ENCODE results near the gene CTPS1. TPM values are rescaled to one million over a fixed set of nuclear protein-coding genes. Genes with fewer than 3 reads are reported as not detected.

CTPS1 gene, protein sequence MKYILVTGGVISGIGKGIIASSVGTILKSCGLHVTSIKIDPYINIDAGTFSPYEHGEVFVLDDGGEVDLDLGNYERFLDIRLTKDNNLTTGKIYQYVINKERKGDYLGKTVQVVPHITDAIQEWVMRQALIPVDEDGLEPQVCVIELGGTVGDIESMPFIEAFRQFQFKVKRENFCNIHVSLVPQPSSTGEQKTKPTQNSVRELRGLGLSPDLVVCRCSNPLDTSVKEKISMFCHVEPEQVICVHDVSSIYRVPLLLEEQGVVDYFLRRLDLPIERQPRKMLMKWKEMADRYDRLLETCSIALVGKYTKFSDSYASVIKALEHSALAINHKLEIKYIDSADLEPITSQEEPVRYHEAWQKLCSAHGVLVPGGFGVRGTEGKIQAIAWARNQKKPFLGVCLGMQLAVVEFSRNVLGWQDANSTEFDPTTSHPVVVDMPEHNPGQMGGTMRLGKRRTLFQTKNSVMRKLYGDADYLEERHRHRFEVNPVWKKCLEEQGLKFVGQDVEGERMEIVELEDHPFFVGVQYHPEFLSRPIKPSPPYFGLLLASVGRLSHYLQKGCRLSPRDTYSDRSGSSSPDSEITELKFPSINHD
- 73.4 and 89.0 TPM in 2 replicates for polyA plus RNA-seq (2014; cell fraction: cytosol; rRNA removed)
- polyA plus RNA-seq (2014; cell fraction: nucleus; rRNA removed): 104 and 179 TPM in 2 replicates

- peak; percentile 91 for DNase-seq (ENCODE audit: low spot score)
These were observed at the start of gene CTPS1 for GRCh38 chr1:40979241-40980067. Gene CTPS1 (plus strand): TSS chr1:40979696. CDS start chr1:40983291, 3,595 bp downstream.

GRCh38 chr1:40930174-40930964 is 49.1 kb upstream of the CTPS1 start:
- DNase-seq (ENCODE audit: low spot score): no peak

DNA sequence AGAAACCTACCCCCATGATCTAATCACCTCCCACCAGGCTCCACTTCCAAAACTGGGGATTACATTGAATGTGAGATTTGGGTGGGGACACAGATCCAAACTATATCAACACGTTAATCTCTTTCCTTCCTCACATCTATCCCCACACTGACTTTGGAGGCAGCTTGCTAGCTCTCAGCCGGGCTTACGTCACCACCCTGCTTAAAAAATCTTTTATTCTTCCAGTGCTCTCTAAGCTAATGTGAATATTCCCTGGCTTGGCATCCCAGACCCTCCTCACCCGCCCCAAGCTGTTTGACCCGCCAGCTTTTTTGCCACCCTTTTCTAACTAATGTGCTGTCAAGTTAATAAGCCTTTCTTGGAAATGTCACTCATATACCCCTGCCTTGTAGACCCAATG is 47.9 kb upstream of the CTPS1 start:
- no peak for DNase-seq (ENCODE audit: low spot score)

GRCh38 chr1:40932006-40932405 is 47.5 kb upstream of the CTPS1 start:
- no peak for DNase-seq (ENCODE audit: low spot score)

DNA sequence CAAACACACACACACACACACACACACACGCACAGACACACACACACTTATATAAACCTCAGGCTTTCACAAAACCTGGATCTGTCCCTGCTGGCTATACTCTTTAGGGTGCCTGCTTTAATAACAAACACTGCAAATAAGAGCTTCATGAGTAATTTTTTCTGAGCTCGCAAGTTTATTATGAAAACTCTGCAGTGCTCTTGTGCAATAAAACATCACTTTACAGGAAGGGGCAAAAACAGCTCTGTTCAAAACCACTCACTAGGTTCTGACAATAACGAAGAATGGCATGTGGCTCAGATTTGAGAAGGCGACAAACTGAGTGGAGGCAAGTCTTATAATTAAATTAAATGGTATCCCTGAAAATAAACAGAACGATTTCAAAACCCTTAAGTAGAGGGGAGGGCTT is 42.6 kb upstream of the CTPS1 start:
- peak; percentile 88 for DNase-seq (ENCODE audit: low spot score)

DNA sequence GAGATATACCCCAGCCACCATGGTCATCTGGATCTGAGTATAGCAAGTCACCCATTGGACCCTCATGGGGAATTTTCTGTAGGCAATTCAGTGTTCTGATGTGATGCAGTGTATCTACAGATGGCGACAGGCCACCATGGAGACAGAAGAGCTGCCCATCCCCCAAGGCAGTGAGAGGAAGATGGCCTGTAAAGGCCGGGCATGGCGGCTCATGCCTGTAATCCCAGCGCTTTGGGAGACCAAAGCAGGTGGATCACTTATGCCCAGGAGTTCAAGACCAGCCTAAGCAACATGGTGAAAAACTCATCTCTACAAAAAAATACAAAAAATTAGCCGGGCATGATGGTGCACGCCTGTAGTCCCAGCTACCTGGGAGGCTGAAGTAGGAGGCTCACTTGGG is 41.1 kb upstream of the CTPS1 start:
- DNase-seq (ENCODE audit: low spot score): no peak

- DNase-seq (ENCODE audit: low spot score): no peak
These were observed 40.0 kb upstream of the CTPS1 start for GRCh38 chr1:40939320-40940059.

DNA sequence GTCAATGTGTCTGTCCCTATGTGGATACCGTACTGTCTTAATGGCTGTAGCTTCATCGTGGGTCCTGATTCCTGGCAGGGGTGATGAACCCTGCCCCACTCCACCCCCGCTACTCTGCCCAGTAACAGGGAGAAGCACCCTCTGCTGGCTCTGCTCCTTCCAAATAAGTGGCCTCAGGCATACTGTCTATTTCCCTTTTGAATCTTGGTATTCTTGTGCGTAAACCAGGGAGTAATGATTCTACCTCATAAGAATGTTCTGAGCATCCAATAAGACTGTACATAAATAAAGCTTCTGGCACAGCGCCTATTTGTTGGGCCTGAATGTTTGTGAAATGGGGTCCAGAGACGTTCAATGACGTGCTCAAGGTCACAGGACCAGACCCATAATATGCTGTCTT is 35.2 kb upstream of the CTPS1 start:
- DNase-seq (ENCODE audit: low spot score): no peak

DNA sequence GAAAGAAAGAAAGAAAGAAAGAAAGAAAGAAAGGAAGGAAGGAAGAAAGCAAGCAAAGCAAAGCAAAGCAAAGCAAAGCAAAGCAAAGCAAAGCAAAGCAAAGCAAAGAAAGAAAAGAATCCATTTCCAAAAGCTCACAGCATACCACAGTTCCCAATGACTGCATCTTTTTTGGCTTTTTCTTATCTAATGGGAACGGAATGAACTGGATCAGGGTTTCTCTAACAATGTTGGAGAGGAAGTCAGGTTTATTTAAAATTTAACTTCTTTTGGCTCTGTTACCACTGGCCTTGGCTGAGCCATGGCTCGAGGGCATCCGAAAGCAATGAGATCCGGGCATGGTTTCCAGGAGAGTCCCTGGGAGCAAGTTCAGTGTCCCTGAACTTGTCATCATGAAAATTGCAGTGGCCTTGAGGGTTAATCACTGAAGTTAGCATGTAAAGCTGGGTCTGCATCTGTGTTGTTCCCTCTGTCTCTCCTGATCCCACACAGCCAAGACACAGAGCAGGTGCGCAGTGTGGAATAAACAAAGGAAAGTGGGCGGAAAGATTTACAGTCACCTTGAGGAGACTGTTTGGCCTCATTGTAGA is 34.6 kb upstream of the CTPS1 start:
- DNase-seq (ENCODE audit: low spot score): no peak

GRCh38 chr1:40945491-40945973 is 34.0 kb upstream of the CTPS1 start:
- no peak for DNase-seq (ENCODE audit: low spot score)

GRCh38 chr1:40948741-40949443 is 30.6 kb upstream of the CTPS1 start:
- peak; percentile 72 for DNase-seq (ENCODE audit: low spot score)

- no peak for DNase-seq (ENCODE audit: low spot score)
These were observed 29.9 kb upstream of the CTPS1 start for GRCh38 chr1:40949563-40949962.

DNA sequence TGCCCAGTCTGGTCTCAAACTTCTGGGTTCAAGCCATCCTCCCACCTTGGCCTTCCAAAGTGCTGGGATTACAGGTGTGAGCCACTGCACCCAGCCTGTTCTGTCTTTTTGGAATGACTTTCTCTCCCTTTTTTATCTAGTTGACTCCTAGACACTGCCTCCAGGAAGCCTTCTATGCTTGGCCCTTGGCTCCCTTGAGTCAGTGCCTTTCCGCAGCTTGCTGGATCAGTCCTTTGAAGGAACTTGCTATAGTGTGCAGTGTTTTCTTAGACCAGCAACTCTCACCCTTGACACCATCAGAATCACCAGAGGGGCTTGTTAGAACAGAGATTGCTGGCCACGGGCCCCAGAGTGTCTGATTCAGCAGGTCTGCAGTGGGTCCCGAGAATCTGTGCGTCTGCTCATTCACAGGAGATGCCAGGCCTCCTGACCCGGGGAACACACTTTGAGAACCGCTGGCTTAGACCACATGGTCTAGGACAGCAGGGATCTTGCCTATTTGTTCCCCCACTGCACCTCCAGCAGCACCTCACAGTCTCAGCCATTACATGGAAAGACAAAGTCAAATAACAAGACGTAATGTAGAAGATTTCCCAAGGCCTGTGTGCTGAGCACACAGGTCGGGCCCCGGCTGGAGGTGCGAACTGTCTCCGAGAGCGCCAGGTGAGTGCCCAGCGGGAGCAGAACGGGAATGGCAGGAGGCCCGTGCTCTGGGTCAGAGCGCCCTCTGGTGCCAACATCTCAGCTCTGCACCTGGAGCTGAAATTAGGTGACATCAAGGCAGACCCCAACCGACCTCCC is 27.4 kb upstream of the CTPS1 start:
- DNase-seq (ENCODE audit: low spot score): peak; percentile 65

DNA sequence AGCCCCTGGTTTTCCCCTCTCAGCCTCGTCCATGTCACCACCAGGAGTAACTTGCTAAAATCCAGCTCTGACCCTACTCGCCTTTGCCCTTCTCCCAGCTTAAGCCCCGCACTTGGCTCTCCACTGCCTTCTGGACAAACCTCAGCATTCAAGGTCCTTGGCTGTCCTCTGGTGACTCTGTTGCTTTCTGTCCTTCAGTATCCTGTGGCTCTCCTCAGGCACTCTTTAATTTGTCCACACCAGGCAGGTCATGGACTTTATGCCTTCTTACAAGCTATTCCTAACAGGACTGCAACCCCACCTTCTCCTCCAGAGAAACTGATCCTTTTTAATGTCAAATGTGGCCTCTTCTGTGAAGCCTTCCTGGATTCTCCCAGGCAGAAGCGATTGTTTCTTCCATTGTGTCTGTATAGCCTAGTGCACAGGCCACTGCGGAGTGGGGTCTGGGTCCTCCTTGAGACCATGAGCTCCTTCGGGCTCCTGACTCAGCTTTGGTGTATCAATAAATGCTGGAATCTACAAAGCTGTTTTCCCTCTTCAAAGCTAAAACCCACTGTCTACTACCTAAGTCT is 26.7 kb upstream of the CTPS1 start:
- DNase-seq (ENCODE audit: low spot score): no peak

DNA sequence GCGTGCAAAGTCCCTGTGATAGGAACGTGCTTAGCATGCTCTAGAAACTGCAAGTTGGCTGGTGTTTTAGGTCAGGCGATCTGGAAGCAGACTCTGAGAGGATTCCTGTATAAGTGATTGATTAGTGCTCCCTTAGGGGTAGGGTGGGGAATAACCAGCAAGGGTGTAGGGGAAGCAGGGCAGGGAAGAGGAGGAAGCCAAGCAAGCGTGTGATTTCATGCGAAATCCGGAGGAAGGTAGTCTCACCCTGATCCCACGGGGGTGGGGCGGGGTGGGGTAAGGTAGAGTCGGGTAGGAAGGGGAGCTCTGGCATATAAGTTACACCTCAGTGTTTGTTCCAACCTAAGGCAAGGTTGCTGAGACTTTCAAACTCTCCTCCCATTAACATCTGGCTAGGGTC is 24.9 kb upstream of the CTPS1 start:
- DNase-seq (ENCODE audit: low spot score): no peak

DNA sequence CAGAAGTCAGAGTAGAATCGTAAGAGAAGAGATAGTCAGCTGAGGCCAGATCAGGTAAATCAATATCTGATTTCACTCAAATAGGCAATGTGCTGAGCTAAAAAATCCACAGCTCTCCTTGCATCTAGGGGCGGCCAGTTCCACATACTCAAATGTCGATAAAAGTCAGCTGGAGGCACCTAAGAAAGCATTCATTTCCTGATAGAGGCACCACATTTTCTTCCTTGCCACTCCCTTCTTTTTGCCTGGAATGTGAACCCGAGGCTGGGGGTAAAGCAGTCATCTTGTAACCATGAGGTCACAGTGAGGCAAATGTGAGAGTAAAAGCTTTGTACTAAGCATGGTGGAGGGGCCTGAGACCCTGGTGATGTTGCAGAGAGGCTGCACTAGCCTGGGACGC is 24.2 kb upstream of the CTPS1 start:
- no peak for DNase-seq (ENCODE audit: low spot score)

DNA sequence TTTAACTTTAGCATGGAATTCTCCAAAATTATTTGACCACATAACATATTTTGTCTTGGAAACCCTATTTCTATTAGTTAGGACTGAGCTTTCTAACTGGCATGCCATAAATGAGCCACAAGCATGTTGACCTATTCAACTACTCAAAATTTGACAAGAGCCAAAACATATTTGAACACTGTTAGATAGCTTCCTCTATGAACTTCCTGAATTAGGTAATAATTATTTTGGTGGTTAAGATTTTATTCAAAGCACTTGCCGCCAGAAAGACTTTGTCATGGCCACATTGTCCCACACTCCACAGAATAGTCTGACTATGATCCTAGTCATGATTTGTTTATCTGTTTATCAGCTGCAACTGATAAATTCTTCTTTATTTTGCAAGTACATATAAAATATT is 23.1 kb upstream of the CTPS1 start:
- no peak for DNase-seq (ENCODE audit: low spot score)

GRCh38 chr1:40958210-40958609 is 21.3 kb upstream of the CTPS1 start:
- DNase-seq (ENCODE audit: low spot score): no peak
